OCI-LY3 (cell line): ENCODE results near the gene ZNF644.
A peak's percentile ranks its signal among the peaks of the same experiment; 100 is the strongest.

Experiments
- H2AFZ ChIP-seq: fragments of 200-600, 300-600 bp; shearing (Covaris generic); 2 replicates; pipeline ENCODE4 v1.6.0; 2014; ENCODE audit warnings: antibody characterized with exemption, low read depth, low read length
- H3K27ac ChIP-seq: fragments of 200-600, 300-600 bp; sonication (generic); 2 replicates; pipeline ENCODE4 v1.5.1; 2014; ENCODE audit warnings: mild to moderate bottlenecking, low read length, moderate library complexity, mixed read lengths
- H3K27me3 ChIP-seq: fragments of 200-600, 300-600 bp; sonication (generic); 2 replicates; pipeline ENCODE4 v1.6.1; 2014; ENCODE audit warnings: low read depth, low read length, mixed read lengths
- H3K36me3 ChIP-seq: fragments of 200-600, 300-600 bp; sonication (generic); replicated peaks from 2 replicates; pipeline ENCODE3; 2014; ENCODE audit warnings: low read depth, low read length, mixed read lengths
- H3K4me1 ChIP-seq: fragments of 300-600, 200-600 bp; sonication (generic); 2 replicates; pipeline ENCODE4 v1.6.1; 2014; ENCODE audit warnings: low read length, mixed read lengths
- H3K4me2 ChIP-seq: fragments of 200-600, 300-600 bp; sonication (generic); 2 replicates; pipeline ENCODE4 v1.6.1; 2014; ENCODE audit warnings: low read length, mixed read lengths
- H3K4me3 ChIP-seq: fragments of 300-600, 200-600 bp; sonication (generic); 2 replicates; pipeline ENCODE4 v1.5.1; 2014; ENCODE audit warnings: antibody characterized with exemption, mild to moderate bottlenecking, low read length, moderate library complexity
- H3K79me2 ChIP-seq: fragments of 300-600, 200-600 bp; shearing (Covaris generic); 2 replicates; pipeline ENCODE4 v1.6.1; 2014; ENCODE audit warnings: mild to moderate bottlenecking, low read length, mixed read lengths
- H3K9ac ChIP-seq: fragments of 300-600, 200-600 bp; shearing (Covaris generic); 2 replicates; pipeline ENCODE4 v1.6.0; 2014; ENCODE audit warnings: mild to moderate bottlenecking, low read length, moderate library complexity
- H3K9me3 ChIP-seq: fragments of 200-600, 300-600 bp; shearing (Covaris generic); 2 replicates; pipeline ENCODE4 v1.6.1; 2014; ENCODE audit warnings: low read length, mixed read lengths; ENCODE audit not compliant: insufficient read depth
- H4K20me1 ChIP-seq: fragments of 200-600, 300-600 bp; sonication (generic); 2 replicates; pipeline ENCODE4 v1.6.1; 2016; ENCODE audit warnings: low read length, mixed read lengths; ENCODE audit not compliant: insufficient read depth
- EZH2phosphoT487 ChIP-seq: fragments of 200-600 bp; shearing (Covaris generic); IDR thresholded peaks from 2 replicates; pipeline ENCODE4 v1.6.1; 2018; ENCODE audit warnings: antibody characterized with exemption, mixed run types, low read depth
- TF ChIP-seq, protein P1 (sequence below): fragments of 200-600, 300-600 bp; sonication (generic); IDR thresholded peaks from 2 replicates; pipeline ENCODE4 v1.5.1; 2014; ENCODE audit warnings: antibody characterized with exemption, low read length, low read depth

Gene ZNF644

GRCh38 chr1:90993245-90993644 is 28.6 kb downstream of the ZNF644 start:
- Histone ChIP-seq H3K9me3 (no peaks in the 10 kb centered on the region), H4K20me1 (peaks cover 93% of the 10 kb centered on the region), H3K36me3 (peaks cover 51% of the 10 kb centered on the region)

DNA sequence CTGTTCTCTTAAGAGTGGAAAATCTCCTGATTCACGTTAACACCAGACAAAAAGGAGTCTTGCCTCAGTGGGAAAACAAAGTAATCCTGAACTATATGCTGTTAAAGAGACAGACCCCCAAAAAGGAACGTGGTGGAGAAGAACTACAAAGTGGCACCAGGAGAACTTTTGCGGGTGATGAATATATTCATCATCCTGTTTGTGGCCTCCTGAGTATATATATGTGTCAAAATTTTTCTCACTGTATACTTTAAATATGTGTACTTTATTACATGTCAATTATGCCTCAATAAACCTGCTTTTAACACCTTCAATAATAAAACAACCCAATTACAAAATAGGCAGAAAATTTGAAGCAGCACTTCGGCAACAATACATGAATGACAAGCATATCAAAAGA is 31.1 kb downstream of the ZNF644 start:
- H2AFZ ChIP-seq, result no peak overlapping the region
- H3K9me3 ChIP-seq, result no peaks in the 10 kb centered on the region
- peaks cover 100% of the 10 kb centered on the region for H3K79me2 ChIP-seq
- H4K20me1 ChIP-seq, result peaks cover 97% of the 10 kb centered on the region
- no peak overlapping the region for H3K27ac ChIP-seq
- no peak overlapping the region for H3K4me3 ChIP-seq
- no peak for TF ChIP-seq EZH2phosphoT487
- TF ChIP-seq, protein P1, sequence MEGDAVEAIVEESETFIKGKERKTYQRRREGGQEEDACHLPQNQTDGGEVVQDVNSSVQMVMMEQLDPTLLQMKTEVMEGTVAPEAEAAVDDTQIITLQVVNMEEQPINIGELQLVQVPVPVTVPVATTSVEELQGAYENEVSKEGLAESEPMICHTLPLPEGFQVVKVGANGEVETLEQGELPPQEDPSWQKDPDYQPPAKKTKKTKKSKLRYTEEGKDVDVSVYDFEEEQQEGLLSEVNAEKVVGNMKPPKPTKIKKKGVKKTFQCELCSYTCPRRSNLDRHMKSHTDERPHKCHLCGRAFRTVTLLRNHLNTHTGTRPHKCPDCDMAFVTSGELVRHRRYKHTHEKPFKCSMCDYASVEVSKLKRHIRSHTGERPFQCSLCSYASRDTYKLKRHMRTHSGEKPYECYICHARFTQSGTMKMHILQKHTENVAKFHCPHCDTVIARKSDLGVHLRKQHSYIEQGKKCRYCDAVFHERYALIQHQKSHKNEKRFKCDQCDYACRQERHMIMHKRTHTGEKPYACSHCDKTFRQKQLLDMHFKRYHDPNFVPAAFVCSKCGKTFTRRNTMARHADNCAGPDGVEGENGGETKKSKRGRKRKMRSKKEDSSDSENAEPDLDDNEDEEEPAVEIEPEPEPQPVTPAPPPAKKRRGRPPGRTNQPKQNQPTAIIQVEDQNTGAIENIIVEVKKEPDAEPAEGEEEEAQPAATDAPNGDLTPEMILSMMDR, result no peak
- H3K36me3 ChIP-seq, result peaks cover 54% of the 10 kb centered on the region
- H3K27me3 ChIP-seq, result no peaks in the 10 kb centered on the region
- no peak overlapping the region for H3K9ac ChIP-seq
- peaks cover 25% of the 10 kb centered on the region for H3K4me1 ChIP-seq
- no peak overlapping the region for H3K4me2 ChIP-seq

More at GRCh38 chr1:90993245-90993644, 28.6 kb downstream of the ZNF644 start:
- Histone ChIP-seq H3K4me3 (no peak overlapping the region), H3K79me2 (peaks cover 100% of the 10 kb centered on the region), H2AFZ (no peak overlapping the region), H3K27ac (no peak overlapping the region), H3K9ac (no peak overlapping the region), H3K27me3 (no peaks in the 10 kb centered on the region), H3K4me1 (peaks cover 18% of the 10 kb centered on the region), H3K4me2 (no peak overlapping the region)
- TF ChIP-seq, protein P1, result no peak
- TF ChIP-seq EZH2phosphoT487, result no peak

DNA sequence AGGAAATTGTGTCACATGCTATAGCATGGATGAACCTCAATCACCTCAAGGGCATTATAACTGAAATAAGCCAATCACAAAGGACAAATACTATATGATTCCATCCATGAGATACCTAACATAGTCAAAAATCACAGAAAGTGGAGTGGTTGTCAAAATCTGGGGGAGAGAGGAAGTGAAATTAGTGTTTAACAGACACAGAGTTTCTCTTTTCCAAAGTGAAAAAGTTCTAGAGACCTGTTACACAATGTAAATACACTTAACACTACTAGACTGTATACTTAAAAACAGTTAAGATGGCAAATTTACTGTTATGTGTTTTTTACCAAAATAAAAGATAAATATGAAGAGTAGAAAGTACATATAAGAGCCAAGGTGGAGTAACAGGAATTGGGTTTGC is 31.8 kb downstream of the ZNF644 start:
- peaks cover 25% of the 10 kb centered on the region for H3K4me1 ChIP-seq
- H4K20me1 ChIP-seq, result peaks cover 95% of the 10 kb centered on the region
- no peaks in the 10 kb centered on the region for H3K27me3 ChIP-seq
- H3K4me2 ChIP-seq, result peak overlapping the region; percentile 17; the same call in 1 of the 2 replicates
- no peak overlapping the region for H2AFZ ChIP-seq
- H3K36me3 ChIP-seq, result peaks cover 49% of the 10 kb centered on the region
- H3K79me2 ChIP-seq, result peaks cover 100% of the 10 kb centered on the region
- TF ChIP-seq, protein P1, result no peak
- no peak for TF ChIP-seq EZH2phosphoT487
- no peak overlapping the region for H3K4me3 ChIP-seq
- peak overlapping the region; percentile 14; the same call in 1 of the 2 replicates for H3K27ac ChIP-seq
- H3K9me3 ChIP-seq, result no peaks in the 10 kb centered on the region
- no peak overlapping the region for H3K9ac ChIP-seq

DNA sequence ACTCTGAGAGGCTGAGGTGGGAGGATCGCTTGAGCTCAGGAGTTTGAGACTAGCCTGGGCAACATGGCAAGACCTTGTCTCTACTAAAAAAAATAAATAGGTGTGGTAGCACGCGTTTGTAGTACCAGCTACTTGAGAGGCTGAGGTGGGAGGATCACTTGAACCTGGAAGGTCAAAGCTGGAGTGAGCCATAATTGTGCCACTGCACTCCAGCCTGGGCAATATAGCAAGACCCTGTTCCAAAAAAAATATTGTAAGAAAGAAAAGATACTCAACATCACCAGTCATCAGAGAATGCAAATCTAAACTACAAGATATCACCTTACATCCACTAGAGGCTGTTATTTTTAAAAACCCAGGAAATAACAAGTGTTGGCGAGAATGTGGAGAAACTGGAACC is 32.5 kb downstream of the ZNF644 start:
- Histone ChIP-seq H3K9me3 (no peaks in the 10 kb centered on the region), H3K4me2 (no peak overlapping the region), H3K4me3 (no peak overlapping the region), H3K9ac (no peak overlapping the region), H3K79me2 (peaks cover 100% of the 10 kb centered on the region), H3K4me1 (peaks cover 25% of the 10 kb centered on the region), H4K20me1 (peaks cover 93% of the 10 kb centered on the region), H2AFZ (no peak overlapping the region), H3K36me3 (peaks cover 48% of the 10 kb centered on the region), H3K27me3 (no peaks in the 10 kb centered on the region), H3K27ac (no peak overlapping the region)
- TF ChIP-seq, protein P1, result no peak
